ENCODE results near the gene RASGRF1.
"Not testable (repeated sequence)": the region's sequence is repeated elsewhere in the genome, so short reads cannot be mapped to it uniquely, and the experiment has no call there.

RASGRF1 gene

GRCh38 chr15:79036323-79036722, 54.3 kb downstream of the RASGRF1 start:
- no peak for DNase-seq (ENCODE audit: low spot score)

- no peak for DNase-seq (ENCODE audit: low spot score)
These were observed 54.8 kb downstream of the RASGRF1 start for GRCh38 chr15:79035814-79036213.

- DNase-seq (ENCODE audit: low spot score), result peak; percentile 29
These were observed 55.4 kb downstream of the RASGRF1 start for GRCh38 chr15:79035111-79035601.

- DNase-seq (ENCODE audit: low spot score), result no peak
These were observed 56.3 kb downstream of the RASGRF1 start for GRCh38 chr15:79034284-79034683.

DNA sequence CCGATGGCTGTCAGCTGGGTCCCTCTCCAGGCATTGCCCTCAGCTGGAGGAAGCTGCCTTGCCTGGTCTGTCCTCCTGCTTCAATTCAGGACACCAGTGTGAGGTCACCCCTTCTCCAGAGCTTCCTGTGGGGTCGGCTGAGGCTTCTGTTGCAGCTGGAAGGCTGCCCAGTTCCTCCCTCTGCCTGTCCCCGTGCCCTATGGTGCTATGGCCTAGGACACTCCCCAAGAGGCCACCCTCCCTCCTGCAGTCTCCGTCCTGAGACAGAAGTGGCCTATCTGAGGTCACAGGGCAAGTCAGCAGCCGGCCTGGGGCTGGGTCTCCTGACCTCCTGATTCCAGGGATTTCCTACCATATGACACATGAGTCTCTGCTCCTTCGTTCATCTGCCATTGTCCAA, 57.9 kb downstream of the RASGRF1 start:
- no peak for DNase-seq (ENCODE audit: low spot score)

DNA sequence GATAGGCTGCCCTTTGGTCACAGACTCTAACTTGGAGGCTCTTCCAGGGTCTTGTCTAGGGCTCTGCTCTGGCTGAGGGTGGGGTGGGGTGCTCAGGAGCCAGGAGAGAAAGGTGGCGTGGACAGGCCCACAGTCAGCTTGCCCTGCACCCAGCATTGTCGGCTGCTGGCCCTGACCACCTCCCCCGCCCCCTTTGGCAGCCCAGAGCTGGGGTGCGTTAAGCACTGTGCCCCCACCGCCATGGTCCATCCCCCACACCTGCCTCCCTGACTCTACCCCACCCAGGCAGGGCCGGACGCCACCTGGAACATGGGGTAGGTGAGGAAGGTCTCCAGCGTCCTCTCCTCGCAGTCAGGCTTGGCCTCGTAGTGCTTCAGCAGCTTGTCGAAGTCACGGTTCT, 58.8 kb downstream of the RASGRF1 start:
- DNase-seq (ENCODE audit: low spot score), result no peak

- no peak for DNase-seq (ENCODE audit: low spot score)
These were observed 59.4 kb downstream of the RASGRF1 start for GRCh38 chr15:79031201-79031600.

DNA sequence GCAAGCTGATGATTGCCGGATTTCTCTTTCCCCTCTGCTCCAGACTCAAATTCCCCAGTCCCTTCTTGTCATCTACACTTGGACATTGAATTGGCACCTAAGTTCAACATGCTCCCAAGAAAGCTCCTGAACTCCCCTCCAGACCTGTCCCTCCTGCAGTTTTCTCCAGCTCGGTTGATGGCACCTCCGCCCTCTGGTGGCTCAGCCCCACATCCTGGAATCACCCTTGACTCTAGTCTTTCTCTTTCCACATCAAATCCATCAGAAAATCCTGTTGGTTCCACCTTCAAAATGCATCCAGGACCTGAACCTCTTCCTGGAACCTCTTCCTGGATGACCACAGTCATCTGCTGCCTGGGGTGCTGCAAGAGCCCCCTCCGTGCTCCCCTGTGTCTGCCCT, 60.1 kb downstream of the RASGRF1 start:
- DNase-seq (ENCODE audit: low spot score), result no peak

GRCh38 chr15:79028411-79028964, 62.1 kb downstream of the RASGRF1 start:
- peak; percentile 46 for DNase-seq (ENCODE audit: low spot score)

DNA sequence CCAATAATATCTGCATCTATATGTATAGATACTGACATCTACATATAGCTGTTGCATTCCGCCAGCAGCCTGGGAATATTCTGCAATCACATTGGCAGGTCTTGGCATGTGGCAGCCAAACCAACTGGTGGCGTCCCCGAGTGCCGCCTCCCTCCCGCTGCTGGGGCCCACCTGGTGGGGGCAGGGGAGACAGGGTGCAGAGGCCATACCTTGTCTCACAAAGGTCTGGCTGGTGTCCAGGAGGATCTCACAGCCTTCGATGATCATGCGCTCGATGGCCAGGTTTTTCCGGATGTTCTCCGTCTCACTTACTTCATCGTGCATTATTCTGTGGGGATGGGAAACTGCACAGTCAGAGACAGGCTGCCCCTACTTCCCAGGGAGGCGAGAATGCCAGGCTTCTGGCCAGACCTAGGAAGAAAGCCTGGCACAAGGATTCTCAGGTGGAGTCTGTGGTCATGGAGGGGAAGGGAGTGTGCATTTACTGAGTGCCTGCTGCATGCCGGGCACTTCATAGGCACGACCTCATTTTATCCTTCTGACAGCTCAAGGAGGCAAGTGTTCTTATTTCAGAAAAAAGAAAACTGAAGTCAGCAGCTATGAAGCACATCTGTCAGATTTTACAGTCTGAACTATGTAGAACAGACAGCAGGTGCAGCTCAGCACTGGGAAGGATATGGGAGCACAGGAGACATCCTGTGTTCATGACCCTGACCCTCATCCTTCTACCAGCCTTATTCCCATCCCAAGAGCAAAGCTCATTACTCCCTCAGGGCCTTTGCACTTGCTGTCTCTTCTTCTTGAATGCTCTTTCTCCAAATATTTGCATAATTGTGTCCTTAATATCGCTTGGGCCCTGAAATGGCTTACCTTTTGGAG, 62.8 kb downstream of the RASGRF1 start:
- no peak for DNase-seq (ENCODE audit: low spot score)

- no peak for DNase-seq (ENCODE audit: low spot score)
These were observed 64.8 kb downstream of the RASGRF1 start for GRCh38 chr15:79025802-79026201.

DNA sequence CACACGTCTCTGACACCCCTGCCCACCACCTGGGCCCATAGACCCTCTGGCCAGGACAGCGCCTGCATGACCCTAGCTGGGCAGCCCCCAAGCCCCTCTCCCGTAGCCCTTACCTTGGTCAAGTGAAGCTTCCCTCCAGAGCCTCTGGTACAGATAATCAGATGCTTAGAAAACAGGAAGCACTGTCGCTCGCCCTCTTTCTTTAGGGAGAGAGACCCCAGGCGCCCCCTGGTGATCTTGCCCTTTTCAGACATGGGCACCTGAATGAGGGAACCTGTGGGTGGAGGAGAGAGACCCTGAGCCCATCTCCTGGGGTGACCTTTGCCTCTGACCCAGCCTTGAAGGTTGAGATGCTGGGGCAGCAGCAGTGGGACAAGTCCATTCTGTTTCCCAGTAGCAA, 65.4 kb downstream of the RASGRF1 start:
- no peak for DNase-seq (ENCODE audit: low spot score)

GRCh38 chr15:79024493-79024892, 66.1 kb downstream of the RASGRF1 start:
- DNase-seq (ENCODE audit: low spot score), result not testable (repeated sequence)

GRCh38 chr15:79023918-79024317, 66.7 kb downstream of the RASGRF1 start:
- DNase-seq (ENCODE audit: low spot score), result no peak

- no peak for DNase-seq (ENCODE audit: low spot score)
These were observed 67.1 kb downstream of the RASGRF1 start for GRCh38 chr15:79023546-79023890.

- no peak for DNase-seq (ENCODE audit: low spot score)
These were observed 71.6 kb downstream of the RASGRF1 start for GRCh38 chr15:79018960-79019359.

GRCh38 chr15:79017953-79018352, 72.6 kb downstream of the RASGRF1 start:
- no peak for DNase-seq (ENCODE audit: low spot score)

DNA sequence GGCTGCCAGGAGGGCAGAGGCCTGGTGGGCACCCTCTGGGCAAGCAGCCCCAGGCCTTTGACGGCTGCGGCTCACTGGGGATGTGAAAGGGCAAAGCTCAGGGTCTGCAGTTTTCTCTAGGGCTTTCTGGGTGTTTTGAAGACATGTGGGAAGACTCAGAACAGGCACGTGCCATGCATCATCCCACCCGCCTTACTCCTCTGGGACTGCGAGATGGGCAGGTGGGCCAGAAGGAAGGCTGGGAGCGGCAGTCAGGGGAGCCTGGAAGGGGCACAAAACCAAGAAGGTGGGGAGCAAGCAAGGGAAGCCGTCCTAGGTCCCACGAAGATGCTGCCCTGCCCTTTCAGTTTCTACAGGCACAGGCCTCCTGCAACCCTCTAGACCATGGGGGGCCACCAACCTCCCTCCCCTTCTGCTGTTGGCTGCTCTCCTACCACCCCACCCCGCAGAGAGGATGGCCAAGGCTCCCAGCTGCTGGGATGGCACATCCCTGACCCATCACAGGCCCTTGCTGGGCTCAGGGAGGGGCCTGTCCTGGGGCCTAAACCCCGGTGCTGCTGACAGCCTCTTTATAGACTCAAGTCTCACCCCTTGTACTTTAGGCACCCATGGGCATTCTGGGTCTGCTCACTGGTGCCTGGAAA, 73.9 kb downstream of the RASGRF1 start:
- DNase-seq (ENCODE audit: low spot score), result no peak

GRCh38 chr15:79015416-79015815, 75.2 kb downstream of the RASGRF1 start:
- DNase-seq (ENCODE audit: low spot score), result no peak

DNA sequence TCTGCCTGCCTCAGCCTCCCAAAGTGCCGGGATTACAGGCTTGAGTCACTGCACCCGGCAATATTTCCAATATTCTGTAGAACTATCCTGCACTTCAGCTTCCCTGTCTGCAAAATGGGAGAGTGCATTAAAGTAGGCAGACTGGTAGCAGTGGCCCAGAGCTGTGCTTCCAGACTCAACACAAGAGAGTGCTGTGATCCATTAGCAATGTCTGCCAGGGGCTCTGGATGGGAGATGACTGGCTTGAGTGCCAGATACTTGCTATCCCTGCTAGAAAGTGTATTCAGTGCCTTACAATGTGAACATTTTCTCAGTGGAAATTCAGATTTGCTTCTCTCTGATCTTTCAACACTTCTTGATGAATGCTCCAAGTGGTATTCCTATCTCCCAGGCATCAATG, 80.3 kb downstream of the RASGRF1 start:
- no peak for DNase-seq (ENCODE audit: low spot score)

DNA sequence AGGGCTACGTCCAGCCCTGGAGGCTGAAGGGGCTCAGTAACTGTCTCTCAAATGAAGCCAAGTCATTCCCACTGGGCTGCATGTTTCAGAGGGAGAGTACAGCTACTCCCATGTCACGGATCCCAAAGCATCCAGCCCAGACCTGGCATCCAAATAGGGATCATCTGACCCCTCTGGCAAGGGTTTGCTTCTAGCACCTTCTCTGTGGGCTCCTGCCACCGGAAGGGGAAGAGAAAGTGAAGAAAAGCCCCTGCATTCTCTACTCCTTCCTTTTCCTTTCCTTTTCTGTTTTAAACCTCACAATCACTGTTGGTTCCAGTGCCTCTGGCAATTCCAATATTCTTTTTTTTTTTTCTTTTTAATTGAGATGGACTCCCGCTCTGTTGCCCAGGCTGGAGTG, 81.2 kb downstream of the RASGRF1 start:
- no peak for DNase-seq (ENCODE audit: low spot score)

DNA sequence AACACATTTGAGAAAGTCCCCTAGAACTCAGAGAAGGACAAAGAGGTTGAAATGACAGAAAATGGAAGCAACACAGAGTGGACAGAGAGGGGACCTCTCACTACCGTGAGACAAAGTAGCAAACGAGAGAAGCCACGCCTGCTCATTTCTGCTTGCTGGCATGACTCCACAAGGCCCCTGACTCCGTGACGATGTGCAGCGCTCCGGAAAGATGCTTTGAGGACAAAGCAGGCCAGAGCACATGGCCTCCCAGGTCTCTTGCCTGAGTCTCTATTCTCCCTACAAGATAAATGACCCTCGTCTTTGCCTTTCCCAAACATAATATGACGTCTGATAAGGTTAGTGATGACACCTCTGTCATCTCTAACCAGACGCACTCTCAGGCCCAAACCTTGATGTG, 81.9 kb downstream of the RASGRF1 start:
- no peak for DNase-seq (ENCODE audit: low spot score)

DNA sequence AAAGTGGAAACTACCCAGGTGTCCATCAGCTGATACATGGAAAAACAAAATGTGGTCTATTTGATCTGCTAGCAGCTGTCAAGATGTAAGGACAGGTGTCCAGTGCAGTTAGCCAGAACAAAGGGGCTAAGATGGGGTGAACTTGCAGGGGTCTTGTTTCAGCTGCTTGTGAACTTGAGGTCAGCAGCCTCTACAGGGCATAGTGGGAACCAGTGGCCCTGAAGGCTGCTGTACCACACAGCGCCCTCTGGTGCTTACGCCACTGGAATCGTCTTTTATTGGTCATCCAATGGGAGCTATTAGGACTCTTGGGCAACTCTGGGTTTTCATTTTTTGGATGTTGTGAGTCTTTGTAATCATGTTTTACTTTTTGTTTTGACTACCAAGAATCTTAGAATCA, 83.5 kb downstream of the RASGRF1 start:
- peak; percentile 19 for DNase-seq (ENCODE audit: low spot score)

Data from RKO (cell line).